Measurements from ENCODE around the gene GLOD5. TPM values are rescaled to one million over a fixed set of nuclear protein-coding genes. Genes with fewer than 3 reads are reported as not detected.

GLOD5 gene
- total RNA-seq (not detected), total RNA-seq (0 to 0.15 (median 0) reads per million in 172 experiments)
- not detected for polyA plus RNA-seq (2013, experiment 1 of 2)
- polyA plus RNA-seq (2013, experiment 2 of 2) = not detected

- Mint-ChIP-seq H3K27ac (no peak within 1 kb of the TSS), H3K4me1 (ENCODE audit: low read depth) (peaks cover 5% of the 10 kb centered on the region), H3K9me3 (no peaks in the 10 kb centered on the region), H3K4me3 (no peak within 1 kb of the TSS), H3K27me3 (no peaks in the 10 kb centered on the region), H3K36me3 (ENCODE audit: low read depth) (no peaks in the 10 kb centered on the region)
- CTCF ChIA-PET = no interaction called here
- H3K27me3 ChIP-seq (ENCODE audit: control insufficient read depth in 1 of 2, insufficient read depth in 2 of 2, low read length in 2 of 2) = no peaks in the 10 kb centered on the region
- peak in 3 of 14 experiments; percentile 2 to 13 (median 6) for DNase-seq
- POLR2A ChIA-PET = no interaction called here
- no peak within 1 kb of the TSS for H3K4me3 ChIP-seq (ENCODE audit: low read length)
- H3K36me3 ChIP-seq (ENCODE audit: insufficient read depth, low read length) = no peaks in the 10 kb centered on the region
- H3K4me1 ChIP-seq (ENCODE audit: insufficient read depth, low read length) = peaks cover 7% of the 10 kb centered on the region
- no peaks in the 10 kb centered on the region for H3K9me3 ChIP-seq (ENCODE audit: control insufficient read depth in 1 of 2, insufficient read depth in 1 of 2, low read length in 2 of 2)
- intact Hi-C loops (cut with DNase I, micrococcal nuclease) = no loop called here
- no peak for TF ChIP-seq CTCF (IDR thresholded peaks at IDR 0.05)
- no peak for ATAC-seq (ENCODE audit: poor library complexity)
- no peak within 1 kb of the TSS for H3K27ac ChIP-seq (ENCODE audit: low read depth in 1 of 2, low read length in 2 of 2)
These were observed at the start of gene GLOD5 for GRCh38 chrX:48761674-48762471. GLOD5 (plus strand) TSS chrX:48761747; CDS start chrX:48761791, 44 bp downstream.

GRCh38 chrX:48711929-48712505 is 49.5 kb upstream of the GLOD5 start:
- Histone ChIP-seq H3K27me3 (ENCODE audit: control insufficient read depth in 1 of 2, insufficient read depth in 2 of 2, low read length in 2 of 2) (no peaks in the 10 kb centered on the region), H3K27ac (ENCODE audit: low read depth in 1 of 2, low read length in 2 of 2) (peak overlapping the region in 1 of 2 donors; percentile 68), H3K36me3 (ENCODE audit: insufficient read depth, low read length) (peaks cover 10% of the 10 kb centered on the region), H3K4me1 (ENCODE audit: insufficient read depth, low read length) (peaks cover 86% of the 10 kb centered on the region), H3K4me3 (ENCODE audit: low read length) (peak overlapping the region; percentile 14), H3K9me3 (ENCODE audit: control insufficient read depth in 1 of 2, insufficient read depth in 1 of 2, low read length in 2 of 2) (no peaks in the 10 kb centered on the region)
- intact Hi-C loops (cut with DNase I, micrococcal nuclease) = no loop called here
- POLR2A ChIA-PET = interaction anchor here (1.4 to 2.6 kb wide), 3 partner anchors 15 to 25 kb away, joined by 3 to 13 read pairs (median 6); partner anchors contain the start of gene SUV39H1
- Mint-ChIP-seq H3K9me3 (no peaks in the 10 kb centered on the region), H3K4me1 (ENCODE audit: low read depth) (peaks cover 69% of the 10 kb centered on the region), H3K4me3 (peak overlapping the region; percentile 71), H3K36me3 (ENCODE audit: low read depth) (no peaks in the 10 kb centered on the region), H3K27me3 (no peaks in the 10 kb centered on the region), H3K27ac (peak overlapping the region; percentile 93)
- TF ChIP-seq CTCF (IDR thresholded peaks at IDR 0.05) = no peak
- no peak for ATAC-seq (ENCODE audit: poor library complexity)
- CTCF ChIA-PET = interaction anchor here (1.0 kb wide), 1 partner anchor 64 kb away, joined by 4 read pairs; no protein-coding TSS in a partner anchor
- DNase-seq = no peak

- Mint-ChIP-seq H3K27me3 (no peaks in the 10 kb centered on the region), H3K4me1 (ENCODE audit: low read depth) (peaks cover 80% of the 10 kb centered on the region), H3K36me3 (ENCODE audit: low read depth) (no peaks in the 10 kb centered on the region), H3K9me3 (no peaks in the 10 kb centered on the region), H3K27ac (peak overlapping the region; percentile 93), H3K4me3 (peak overlapping the region; percentile 71)
- POLR2A ChIA-PET = interaction anchor here (0.9 to 5.0 kb wide), 8 partner anchors 9 to 224 kb away, joined by 3 to 53 read pairs (median 6); partner anchors contain the start of genes HDAC6, SUV39H1 and TBC1D25
- Histone ChIP-seq H3K27ac (ENCODE audit: low read depth in 1 of 2, low read length in 2 of 2) (peak overlapping the region; percentile 21 to 68), H3K4me3 (ENCODE audit: low read length) (no peak overlapping the region), H3K27me3 (ENCODE audit: control insufficient read depth in 1 of 2, insufficient read depth in 2 of 2, low read length in 2 of 2) (no peaks in the 10 kb centered on the region), H3K9me3 (ENCODE audit: control insufficient read depth in 1 of 2, insufficient read depth in 1 of 2, low read length in 2 of 2) (no peaks in the 10 kb centered on the region), H3K36me3 (ENCODE audit: insufficient read depth, low read length) (peaks cover under 1% of the 10 kb centered on the region), H3K4me1 (ENCODE audit: insufficient read depth, low read length) (peaks cover 82% of the 10 kb centered on the region)
- ATAC-seq (ENCODE audit: poor library complexity) (peak; percentile 42), DNase-seq (peak in 3 of 14 experiments; percentile 46 to 72 (median 51))
- CTCF ChIA-PET = interaction anchor here (1.5 kb wide), 1 partner anchor 23 kb away, joined by 4 read pairs; no protein-coding TSS in a partner anchor
- no peak for TF ChIP-seq CTCF (IDR thresholded peaks at IDR 0.05)
- intact Hi-C loops (cut with DNase I, micrococcal nuclease) = loop anchor here in 1 of 2 experiments (1.0 kb wide), 1 partner anchor 23 kb away; no protein-coding TSS in a partner anchor
These were observed 47.7 kb upstream of the GLOD5 start for GRCh38 chrX:48713847-48714246.

Data from CD4-positive, alpha-beta T cell (primary cell).